GM21723 (cell line): Measurements from ENCODE around the gene HMG20B.

ENCODE experiments used
- ATAC-seq: cut with Tn5 transposase; IDR thresholded peaks from one replicate; pipeline ENCODE4 v1.9.1; 2021; ENCODE audit warnings: mild to moderate bottlenecking, moderate library complexity; ENCODE audit not compliant: unreplicated experiment

The HMG20B gene

DNA sequence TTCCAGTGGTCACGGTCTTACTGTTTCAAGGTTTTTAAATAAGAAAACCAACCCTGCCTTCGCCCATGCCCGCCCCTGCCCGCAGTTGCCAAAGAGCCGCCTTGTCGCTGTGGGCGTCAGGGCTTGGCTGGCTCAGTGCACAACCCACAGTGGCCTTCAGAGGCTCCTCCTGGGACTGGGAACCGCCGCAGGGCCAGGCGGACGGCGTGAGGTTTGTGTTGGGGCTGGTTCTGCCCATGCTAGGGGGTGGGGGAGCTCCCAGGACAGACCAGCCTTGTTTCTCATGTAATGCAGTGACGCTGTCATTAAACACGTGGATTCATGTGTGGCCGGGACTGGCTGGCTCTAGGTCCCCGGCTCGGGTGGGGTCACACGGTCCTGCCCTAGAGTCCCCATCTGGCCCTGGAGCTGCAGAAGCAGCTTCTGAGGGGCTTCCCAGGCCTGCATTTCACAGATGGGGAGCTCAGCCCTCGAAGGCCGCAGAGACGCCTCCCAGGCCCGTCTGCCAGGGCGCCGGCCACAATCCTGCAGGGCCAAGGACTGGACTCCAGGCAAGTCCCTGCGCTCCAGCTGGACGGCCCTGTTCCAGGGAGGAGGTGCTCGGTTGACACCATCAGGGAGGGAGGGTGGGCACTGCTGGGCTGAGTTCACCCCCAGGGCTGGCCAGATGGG is 36.2 kb upstream of the HMG20B start:
- no peak for ATAC-seq

- ATAC-seq, result no peak
These were observed 35.7 kb upstream of the HMG20B start for GRCh38 chr19:3537101-3537437.

DNA sequence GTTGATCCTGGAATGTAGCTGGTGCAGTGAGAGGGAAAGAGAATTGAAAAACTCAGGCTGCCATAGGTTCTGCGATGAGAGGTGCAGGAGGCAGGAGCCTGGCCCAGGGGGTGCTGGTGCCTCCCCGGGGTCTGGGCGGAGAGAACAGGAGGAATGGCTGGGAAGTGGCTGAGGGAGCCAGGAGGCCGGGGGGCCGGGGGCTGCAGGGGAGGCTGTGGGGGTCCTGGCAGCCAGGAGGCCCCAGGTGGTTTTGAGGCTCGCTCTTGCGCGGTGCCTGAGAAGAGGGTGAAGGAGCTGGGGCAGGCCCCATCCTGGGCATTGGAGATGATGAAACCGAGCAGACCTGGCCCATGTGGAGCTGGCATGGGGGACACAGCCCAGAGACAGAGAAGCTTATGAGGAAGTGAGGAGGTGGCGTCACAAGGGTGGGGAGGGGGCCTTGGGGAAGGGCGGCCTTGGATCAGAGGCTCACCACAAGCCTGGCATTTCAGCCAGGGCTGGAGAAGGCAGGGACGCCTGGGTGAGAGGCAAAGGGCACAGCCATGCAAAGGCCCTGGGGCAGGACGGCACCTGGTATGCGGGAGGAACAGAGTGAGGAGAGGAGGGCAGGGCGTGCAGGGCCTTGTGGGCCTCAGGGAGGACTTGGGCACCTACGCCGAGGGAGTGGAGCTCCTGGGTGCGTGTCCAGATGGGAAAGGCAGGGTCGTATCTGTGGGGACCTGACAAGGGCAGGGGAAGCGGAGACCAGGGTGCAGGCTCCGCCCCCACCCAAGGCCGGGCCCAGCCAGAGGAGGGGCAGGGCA is 35.1 kb upstream of the HMG20B start:
- ATAC-seq, result no peak

- ATAC-seq, result no peak
These were observed 34.4 kb upstream of the HMG20B start for GRCh38 chr19:3538258-3538929.

DNA sequence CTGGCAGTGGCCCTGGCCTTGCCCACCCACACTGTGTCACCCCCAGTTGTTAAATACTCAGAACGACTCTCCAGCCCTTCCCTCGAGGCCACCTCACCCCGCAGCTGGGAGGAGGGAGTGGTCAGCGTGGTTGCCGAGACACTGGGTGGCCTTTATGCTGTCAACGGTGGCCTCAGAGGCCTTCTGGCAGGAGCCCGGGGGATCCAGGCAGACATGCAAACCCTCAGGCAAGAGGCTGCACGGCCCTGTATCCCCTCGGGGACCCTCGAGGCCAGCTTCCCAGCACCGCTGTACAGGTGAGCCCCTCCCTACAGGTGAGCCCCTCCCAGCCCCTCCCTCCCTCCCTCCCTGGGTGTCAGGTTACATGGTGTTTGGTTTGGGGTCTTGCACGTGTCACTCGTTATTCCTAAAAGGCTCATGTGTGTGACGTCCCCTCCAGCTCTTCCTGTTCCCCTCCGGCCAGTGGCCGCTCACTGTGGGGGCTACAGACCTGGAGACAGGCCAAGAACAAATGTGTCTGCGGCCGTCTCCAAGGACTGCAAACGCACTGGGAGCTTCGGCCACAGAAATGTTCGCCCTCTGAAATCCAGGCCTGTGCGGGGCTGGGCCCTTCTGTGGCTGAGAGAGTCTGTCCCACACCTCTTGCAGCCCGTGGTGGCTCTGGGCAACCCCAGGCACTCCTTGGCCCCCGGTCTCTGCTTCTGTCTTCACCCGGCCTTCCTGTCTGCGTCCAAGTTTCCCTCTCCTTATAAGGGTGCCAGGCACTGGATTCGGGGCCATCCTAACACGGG is 33.6 kb upstream of the HMG20B start, which contains the start of gene TEKTIP1:
Gene TEKTIP1 (plus strand): TSS at position 210 of the 791 bp plus-strand sequence. CDS start 4 bp downstream, at position 214.
- ATAC-seq, result no peak

DNA sequence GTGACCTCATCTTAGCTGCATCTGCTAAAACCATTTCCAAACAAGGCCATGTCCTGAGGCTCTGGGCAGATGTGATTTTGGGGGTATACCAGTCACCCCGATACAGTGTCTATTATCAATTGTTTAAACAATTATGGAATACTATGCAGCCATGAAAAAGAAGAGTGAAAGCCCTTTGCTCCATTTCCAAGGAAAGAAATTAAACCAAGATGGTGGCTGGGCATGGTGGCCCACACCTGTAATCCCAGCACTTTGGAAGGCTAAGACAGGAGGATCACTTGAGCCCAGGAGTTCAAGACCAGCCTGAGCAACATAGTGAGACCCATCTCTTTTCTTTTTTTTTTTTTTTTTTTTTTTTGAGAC is 33.0 kb upstream of the HMG20B start:
- no peak for ATAC-seq

DNA sequence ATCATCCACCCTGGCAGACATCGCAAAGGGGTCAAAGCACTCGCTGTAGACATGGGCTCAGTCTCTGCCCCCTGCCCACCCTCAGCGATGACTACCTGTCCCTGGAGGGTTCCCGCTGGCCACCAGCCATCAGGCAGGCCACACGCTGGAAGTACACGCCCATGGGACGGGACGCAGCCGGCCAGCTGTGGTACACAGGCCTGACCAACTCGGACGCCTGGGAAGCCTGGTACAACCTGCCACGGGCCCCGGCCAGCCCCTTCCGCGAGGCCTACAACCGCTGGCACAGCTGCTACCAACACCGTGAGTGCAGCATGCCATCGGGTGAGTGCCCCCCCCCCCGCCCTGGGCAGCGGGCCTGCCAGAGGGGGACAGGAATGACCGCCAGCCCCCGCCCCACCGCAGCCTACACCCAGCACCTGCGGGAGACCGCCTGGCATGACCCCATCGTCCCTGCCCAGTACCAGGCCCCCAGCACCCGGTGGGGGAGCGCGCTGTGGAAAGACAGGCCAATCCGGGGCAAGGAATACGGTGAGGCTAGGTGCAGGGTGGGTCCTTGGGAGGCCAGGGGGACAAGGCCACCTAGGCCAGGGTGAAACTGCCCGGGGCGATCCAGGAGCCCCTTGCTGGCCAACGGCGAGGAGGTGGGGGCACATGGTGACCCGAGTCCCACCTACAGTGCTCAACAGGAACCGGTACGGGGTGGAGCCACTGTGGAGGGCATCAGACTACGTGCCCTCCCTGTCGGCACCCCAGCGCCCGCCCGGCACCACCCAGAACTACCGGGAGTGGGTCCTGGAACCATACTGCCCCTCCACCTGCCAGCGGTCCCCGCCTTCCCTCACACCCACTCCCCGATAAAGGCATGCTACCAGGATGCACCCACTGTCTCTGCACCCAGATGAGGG is 29.3 kb upstream of the HMG20B start:
- ATAC-seq, result no peak

DNA sequence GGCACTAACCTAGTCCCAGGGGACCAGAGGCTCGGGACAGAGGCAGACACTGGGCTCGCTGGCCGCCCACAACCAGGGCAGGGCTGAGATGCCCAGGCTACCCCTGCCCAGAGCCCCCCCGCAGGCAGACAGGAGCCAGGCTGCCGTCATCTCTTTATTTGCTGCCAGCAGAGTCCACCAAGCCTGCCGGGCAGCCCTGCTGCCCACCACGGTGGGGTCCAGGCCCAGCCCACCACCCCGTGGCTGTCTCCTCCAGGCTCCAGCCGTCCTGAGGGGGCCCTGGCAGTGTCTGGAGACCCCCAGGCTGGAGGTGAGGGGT is 28.7 kb upstream of the HMG20B start:
- no peak for ATAC-seq

GRCh38 chr19:3544742-3545668 is 27.7 kb upstream of the HMG20B start:
- no peak for ATAC-seq

DNA sequence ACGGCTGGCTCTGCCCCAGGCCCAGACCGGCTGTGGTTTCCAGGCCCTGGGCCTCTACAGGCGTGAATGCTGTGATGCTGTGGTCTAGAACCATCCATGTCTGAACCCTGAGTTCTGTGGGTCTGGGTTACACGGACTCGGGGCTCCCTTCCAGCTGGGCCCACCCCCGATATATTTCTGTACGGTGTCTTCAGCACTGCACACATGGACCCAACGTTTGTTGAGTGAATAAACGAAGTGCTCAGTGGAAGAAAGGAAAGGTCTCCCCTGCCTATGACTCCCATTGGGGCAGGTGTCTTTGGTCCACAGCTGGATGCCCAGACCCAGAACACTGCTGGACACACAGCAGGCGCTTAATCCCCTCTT is 27.1 kb upstream of the HMG20B start:
- no peak for ATAC-seq

GRCh38 chr19:3546119-3546518 is 26.6 kb upstream of the HMG20B start:
- no peak for ATAC-seq

DNA sequence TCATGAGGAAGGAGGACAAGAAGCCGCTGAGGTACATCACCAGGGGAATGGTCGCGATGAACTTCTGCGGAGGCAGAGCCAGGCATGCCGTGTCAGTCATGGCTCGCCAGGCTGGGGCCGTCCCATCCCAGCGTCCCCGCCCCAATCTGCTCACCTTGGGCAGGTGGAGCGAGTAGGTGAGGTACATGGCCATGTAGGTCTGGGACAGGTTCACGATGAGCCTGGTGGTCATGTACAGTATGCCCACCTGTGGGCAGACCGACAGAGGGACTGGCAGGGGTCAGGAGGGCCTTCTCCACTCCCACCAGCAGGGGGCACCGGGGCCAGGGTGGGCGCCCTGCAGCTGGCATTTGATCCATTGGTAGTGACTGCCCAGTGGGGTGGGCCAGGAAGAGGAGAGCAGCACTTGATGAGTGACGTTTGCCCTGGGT is 25.4 kb upstream of the HMG20B start:
- no peak for ATAC-seq

DNA sequence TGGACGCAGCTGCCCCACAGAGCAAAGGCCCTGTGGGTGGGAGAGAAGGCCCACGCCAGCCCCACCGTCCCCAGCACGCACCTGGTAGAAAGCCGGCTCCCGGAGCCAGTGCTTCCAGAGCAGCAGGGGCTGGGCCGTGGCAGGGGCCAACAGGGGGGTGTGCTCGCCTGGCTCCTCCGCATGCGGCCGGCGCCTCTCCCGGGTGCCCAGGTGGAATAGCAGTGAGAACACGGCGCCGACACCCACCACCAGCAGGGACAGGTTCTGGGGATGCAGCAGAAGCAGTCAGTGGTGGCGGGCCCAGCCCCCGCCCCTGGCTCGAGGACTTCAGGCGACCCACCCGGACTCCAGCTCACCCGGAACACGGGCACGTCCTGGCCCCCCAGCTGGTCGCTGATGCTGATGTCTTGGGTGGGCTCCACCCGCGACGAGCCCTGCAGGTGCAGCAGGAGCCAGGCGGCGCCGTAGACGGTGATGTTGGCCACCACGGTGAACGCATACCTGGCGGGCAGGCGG is 24.9 kb upstream of the HMG20B start:
- no peak for ATAC-seq

- ATAC-seq, result no peak
These were observed 24.1 kb upstream of the HMG20B start for GRCh38 chr19:3548606-3549005.

DNA sequence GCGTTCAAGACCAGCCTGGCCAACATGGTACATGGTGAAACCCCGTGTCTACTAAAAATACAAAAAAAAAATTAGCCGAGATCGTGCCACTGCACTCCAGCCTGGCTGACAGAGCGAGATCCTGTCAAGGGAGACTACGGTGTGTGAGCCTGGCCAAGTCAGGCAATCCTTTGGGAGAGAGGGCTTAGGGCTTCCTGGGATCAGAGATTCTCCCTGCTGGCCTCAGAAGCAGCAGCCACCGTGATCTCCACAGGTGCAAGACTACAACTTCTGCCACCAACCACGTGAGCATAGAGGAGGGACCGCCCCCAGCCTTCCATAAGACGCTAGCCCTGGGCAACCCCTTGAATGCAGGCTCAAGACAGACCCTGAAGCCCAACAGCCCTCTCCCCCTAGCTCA is 22.9 kb upstream of the HMG20B start:
- no peak for ATAC-seq

- no peak for ATAC-seq
These were observed 21.6 kb upstream of the HMG20B start for GRCh38 chr19:3550947-3551791.

DNA sequence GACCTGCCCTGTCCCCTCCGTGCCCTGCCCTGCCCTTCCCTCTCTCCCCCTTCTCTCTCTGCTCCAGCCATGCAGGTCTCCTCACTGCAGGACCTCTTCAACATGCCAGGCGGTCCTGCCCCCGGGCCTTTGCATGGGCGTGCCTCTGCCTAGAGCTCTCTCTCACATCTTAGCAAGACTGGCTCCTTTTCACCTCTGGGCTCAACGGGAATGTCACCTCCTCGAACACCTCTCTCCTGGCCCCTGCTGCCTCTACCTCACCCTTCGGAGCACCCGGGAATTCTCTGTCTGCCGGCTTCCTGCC is 21.0 kb upstream of the HMG20B start:
- ATAC-seq, result no peak
